ENCODE results near the gene EYS. TPM values are rescaled to one million over a fixed set of nuclear protein-coding genes. Genes with fewer than 3 reads are reported as not detected.

Gene EYS
- total RNA-seq, 6 experiments from 2014 or later = 0.54 to 2.3 (median 0.74) TPM; not detected in 1

- intact Hi-C loops (cut with DNase I) = no loop called here
- H3K36me3 ChIP-seq = no peaks in the 10 kb centered on the region
- TF ChIP-seq CTCF (IDR thresholded peaks at IDR 0.05) (no peak), POLR2A (IDR thresholded peaks at IDR 0.05) (no peak)
- H3K4me3 ChIP-seq = no peak overlapping the region
- ATAC-seq (no peak), DNase-seq (no peak)
- H3K27ac ChIP-seq = no peak overlapping the region
- H3K27me3 ChIP-seq = no peaks in the 10 kb centered on the region
- no peaks in the 10 kb centered on the region for H3K4me1 ChIP-seq
- no peaks in the 10 kb centered on the region for H3K9me3 ChIP-seq
Observed at GRCh38 chr6:65248101-65248610, 458.9 kb downstream of the EYS start.

GRCh38 chr6:65231616-65232015 is 475.4 kb downstream of the EYS start:
- DNase-seq = no peak
- intact Hi-C loops (cut with DNase I) = no loop called here
- H3K27ac ChIP-seq = no peak overlapping the region
- no peak for ATAC-seq
- 46% methylated on average over 1 of the region's 1 CpG for WGBS (ENCODE audit: insufficient coverage, low coverage, low lambda C conversion rate, missing lambda C conversion rate)
- H3K4me1 ChIP-seq = no peaks in the 10 kb centered on the region
- TF ChIP-seq CTCF (IDR thresholded peaks at IDR 0.05) (no peak), POLR2A (IDR thresholded peaks at IDR 0.05) (no peak)
- no peak overlapping the region for H3K4me3 ChIP-seq
- no peaks in the 10 kb centered on the region for H3K36me3 ChIP-seq
- no peaks in the 10 kb centered on the region for H3K9me3 ChIP-seq
- H3K27me3 ChIP-seq = no peaks in the 10 kb centered on the region

- Histone ChIP-seq H3K27ac (no peak overlapping the region), H3K9me3 (no peaks in the 10 kb centered on the region), H3K4me1 (no peaks in the 10 kb centered on the region), H3K36me3 (no peaks in the 10 kb centered on the region), H3K27me3 (no peaks in the 10 kb centered on the region), H3K4me3 (no peak overlapping the region)
- TF ChIP-seq POLR2A (IDR thresholded peaks at IDR 0.05) = no peak
- TF ChIP-seq CTCF (IDR thresholded peaks at IDR 0.05) = no peak
- no peak for DNase-seq
- 13% methylated on average over 1 of the region's 1 CpG for WGBS (ENCODE audit: insufficient coverage, low coverage, low lambda C conversion rate, missing lambda C conversion rate)
- intact Hi-C loops (cut with DNase I) = no loop called here
- ATAC-seq = no peak
Observed at GRCh38 chr6:65229825-65230224, 477.2 kb downstream of the EYS start.

- ATAC-seq (no peak), DNase-seq (no peak)
- H3K9me3 ChIP-seq = peaks cover 0 to 3% (median 0%) of the 10 kb centered on the region in 4 donors
- no peaks in the 10 kb centered on the region for H3K4me1 ChIP-seq
- intact Hi-C loops (cut with DNase I) = no loop called here
- TF ChIP-seq CTCF (IDR thresholded peaks at IDR 0.05) (no peak), POLR2A (IDR thresholded peaks at IDR 0.05) (no peak)
- no peak overlapping the region for H3K4me3 ChIP-seq
- H3K36me3 ChIP-seq = no peaks in the 10 kb centered on the region
- WGBS (ENCODE audit: insufficient coverage, low coverage, low lambda C conversion rate, missing lambda C conversion rate) = no CpG with 5 or more reads among the region's 1 CpG
- no peaks in the 10 kb centered on the region for H3K27me3 ChIP-seq
- H3K27ac ChIP-seq = no peak overlapping the region
Observed at GRCh38 chr6:65221153-65221552, 485.9 kb downstream of the EYS start.

GRCh38 chr6:65202738-65203137 is 504.3 kb downstream of the EYS start:
- no peak for DNase-seq
- H3K27me3 ChIP-seq = no peaks in the 10 kb centered on the region
- no peaks in the 10 kb centered on the region for H3K4me1 ChIP-seq
- H3K27ac ChIP-seq = no peak overlapping the region
- H3K36me3 ChIP-seq = no peaks in the 10 kb centered on the region
- H3K9me3 ChIP-seq = no peaks in the 10 kb centered on the region
- intact Hi-C loops (cut with DNase I) = no loop called here
- WGBS (ENCODE audit: insufficient coverage, low coverage, low lambda C conversion rate, missing lambda C conversion rate) = no CpG with 5 or more reads among the region's 2 CpGs
- no peak overlapping the region for H3K4me3 ChIP-seq
- no peak for TF ChIP-seq POLR2A (IDR thresholded peaks at IDR 0.05)
- no peak for ATAC-seq
